Measurements from ENCODE around the gene ZMYND11. TPM values are rescaled to one million over a fixed set of nuclear protein-coding genes. Genes with fewer than 3 reads are reported as not detected.
"Not testable (repeated sequence)": the region's sequence is repeated elsewhere in the genome, so short reads cannot be mapped to it uniquely, and the experiment has no call there.

ZMYND11 gene
- total and polyA plus RNA-seq, 8 donors = 11.9 to 288 (median 42.4) TPM

DNA sequence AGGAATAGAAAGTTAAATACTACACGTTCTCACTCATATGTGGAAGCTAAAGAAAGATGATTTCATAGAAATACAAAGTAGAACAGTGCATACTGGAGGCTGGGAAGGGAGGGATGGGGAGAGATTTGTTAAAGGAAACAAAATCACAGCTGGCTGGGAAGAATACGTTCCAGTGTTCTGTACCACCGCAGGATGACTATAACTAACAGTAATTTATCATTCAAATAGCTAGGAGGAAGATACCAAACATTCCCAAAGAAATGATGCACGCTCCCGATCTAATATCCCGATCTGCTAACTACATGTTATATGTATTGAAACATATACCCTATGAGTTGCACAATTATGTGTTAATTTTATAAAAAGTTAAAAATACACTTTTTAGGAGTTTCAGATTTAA, 162.3 kb downstream of the ZMYND11 start:
- 47 to 69% (median 64%) methylated on average over 6 of the region's 6 CpGs for WGBS, 5 donors
- no peak for TF ChIP-seq POLR2A (IDR thresholded peaks at IDR 0.05)
- no peak for TF ChIP-seq POLR2AphosphoS5 (IDR thresholded peaks at IDR 0.05)
- no peak for TF ChIP-seq EP300 (IDR thresholded peaks at IDR 0.05)
- TF ChIP-seq, protein P1, sequence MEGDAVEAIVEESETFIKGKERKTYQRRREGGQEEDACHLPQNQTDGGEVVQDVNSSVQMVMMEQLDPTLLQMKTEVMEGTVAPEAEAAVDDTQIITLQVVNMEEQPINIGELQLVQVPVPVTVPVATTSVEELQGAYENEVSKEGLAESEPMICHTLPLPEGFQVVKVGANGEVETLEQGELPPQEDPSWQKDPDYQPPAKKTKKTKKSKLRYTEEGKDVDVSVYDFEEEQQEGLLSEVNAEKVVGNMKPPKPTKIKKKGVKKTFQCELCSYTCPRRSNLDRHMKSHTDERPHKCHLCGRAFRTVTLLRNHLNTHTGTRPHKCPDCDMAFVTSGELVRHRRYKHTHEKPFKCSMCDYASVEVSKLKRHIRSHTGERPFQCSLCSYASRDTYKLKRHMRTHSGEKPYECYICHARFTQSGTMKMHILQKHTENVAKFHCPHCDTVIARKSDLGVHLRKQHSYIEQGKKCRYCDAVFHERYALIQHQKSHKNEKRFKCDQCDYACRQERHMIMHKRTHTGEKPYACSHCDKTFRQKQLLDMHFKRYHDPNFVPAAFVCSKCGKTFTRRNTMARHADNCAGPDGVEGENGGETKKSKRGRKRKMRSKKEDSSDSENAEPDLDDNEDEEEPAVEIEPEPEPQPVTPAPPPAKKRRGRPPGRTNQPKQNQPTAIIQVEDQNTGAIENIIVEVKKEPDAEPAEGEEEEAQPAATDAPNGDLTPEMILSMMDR (IDR thresholded peaks at IDR 0.05) = no peak
- Histone ChIP-seq H3K9me3 (no peaks in the 10 kb centered on the region), H3K36me3 (peaks cover 0 to 27% (median 18%) of the 10 kb centered on the region in 4 donors), H3K27me3 (no peaks in the 10 kb centered on the region), H3K4me1 (peaks cover 0 to 16% (median 7%) of the 10 kb centered on the region in 4 donors), H3K4me3 (no peak overlapping the region), H3K27ac (peak overlapping the region in 3 of 5 donors; percentile 29 to 64 (median 59))
- peak in 1 of 2 donors; percentile 47 for DNase-seq
- intact Hi-C loops (cut with DNase I; ENCODE audit: low total_unique reads) = no loop called here

GRCh38 chr10:298033-298432, 162.8 kb downstream of the ZMYND11 start:
- 75 to 93% (median 90%) methylated on average over 9 of the region's 9 CpGs for WGBS, 5 donors
- Histone ChIP-seq H3K4me3 (no peak overlapping the region), H3K36me3 (peaks cover 0 to 27% (median 20%) of the 10 kb centered on the region in 4 donors), H3K9me3 (no peaks in the 10 kb centered on the region), H3K4me1 (peaks cover 0 to 16% (median 7%) of the 10 kb centered on the region in 4 donors), H3K27me3 (no peaks in the 10 kb centered on the region), H3K27ac (peak overlapping the region in 2 of 5 donors; percentile 59 to 64)
- intact Hi-C loops (cut with DNase I; ENCODE audit: low total_unique reads) = no loop called here
- DNase-seq = no peak
- no peak for TF ChIP-seq POLR2AphosphoS5 (IDR thresholded peaks at IDR 0.05)
- no peak for TF ChIP-seq EP300 (IDR thresholded peaks at IDR 0.05)
- TF ChIP-seq POLR2A (IDR thresholded peaks at IDR 0.05) = no peak
- TF ChIP-seq, protein P1 (IDR thresholded peaks at IDR 0.05) = no peak

DNA sequence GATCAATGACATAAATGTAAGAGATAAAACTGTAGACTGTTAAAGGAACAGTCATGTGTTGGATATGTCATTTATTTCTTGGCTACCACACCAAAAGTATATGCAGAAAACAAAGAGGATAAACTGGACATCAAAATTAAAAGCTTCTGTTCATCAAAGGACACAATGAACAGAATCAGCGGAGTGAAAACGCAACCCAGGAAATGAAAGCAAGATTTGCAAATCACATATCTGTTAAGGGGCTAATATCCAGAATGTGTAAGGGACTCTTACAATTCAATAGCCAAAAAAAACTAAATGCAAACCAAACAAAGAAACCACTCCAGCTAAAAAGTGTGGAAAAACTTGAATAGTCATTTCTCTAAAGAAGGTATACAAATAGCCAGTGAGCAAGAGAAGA, 164.3 kb downstream of the ZMYND11 start:
- peaks cover 0 to 16% (median 7%) of the 10 kb centered on the region in 4 donors for H3K4me1 ChIP-seq
- no peak overlapping the region for H3K27ac ChIP-seq
- H3K36me3 ChIP-seq = peaks cover 0 to 35% (median 22%) of the 10 kb centered on the region in 4 donors

DNA sequence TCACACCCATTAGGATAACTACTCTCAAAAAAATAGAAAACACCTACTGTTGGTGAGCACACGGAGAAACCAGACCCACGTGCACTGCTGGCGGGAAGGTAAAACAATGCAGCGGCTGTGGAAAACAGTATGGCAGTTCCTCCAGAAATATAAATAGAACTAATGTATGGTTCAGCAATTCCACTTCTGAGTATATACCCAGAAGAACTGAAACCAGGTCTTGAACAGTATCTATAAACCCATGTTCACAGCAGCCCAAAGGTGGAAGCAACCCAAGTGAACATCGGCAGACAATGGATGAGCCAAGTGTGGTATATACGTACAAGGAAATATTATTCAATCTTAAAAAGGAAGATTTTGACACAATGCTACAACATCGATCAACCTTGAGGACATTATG, 164.7 kb downstream of the ZMYND11 start:
- intact Hi-C loops (cut with DNase I; ENCODE audit: low total_unique reads) = no loop called here
- TF ChIP-seq POLR2AphosphoS5 (IDR thresholded peaks at IDR 0.05) (no peak), POLR2A (IDR thresholded peaks at IDR 0.05) (no peak), EP300 (IDR thresholded peaks at IDR 0.05) (no peak)
- TF ChIP-seq, protein P1 (IDR thresholded peaks at IDR 0.05) = no peak
- Histone ChIP-seq H3K27ac (no peak overlapping the region), H3K4me3 (no peak overlapping the region), H3K27me3 (no peaks in the 10 kb centered on the region), H3K4me1 (peaks cover 0 to 16% (median 7%) of the 10 kb centered on the region in 4 donors), H3K9me3 (no peaks in the 10 kb centered on the region), H3K36me3 (peaks cover 0 to 35% (median 22%) of the 10 kb centered on the region in 4 donors)
- no peak for DNase-seq
- 91 to 97% (median 93%) methylated on average over 7 of the region's 7 CpGs for WGBS, 5 donors

More for the DNA sequence above, 164.3 kb downstream of the ZMYND11 start:
- intact Hi-C loops (cut with DNase I; ENCODE audit: low total_unique reads) = no loop called here
- Histone ChIP-seq H3K9me3 (no peaks in the 10 kb centered on the region), H3K27me3 (no peaks in the 10 kb centered on the region), H3K4me3 (no peak overlapping the region)
- TF ChIP-seq POLR2AphosphoS5 (IDR thresholded peaks at IDR 0.05) (no peak), POLR2A (IDR thresholded peaks at IDR 0.05) (no peak), EP300 (IDR thresholded peaks at IDR 0.05) (no peak)
- TF ChIP-seq, protein P1 (IDR thresholded peaks at IDR 0.05) = no peak
- DNase-seq = no peak
- WGBS, 5 donors = 87 to 99% (median 91%) methylated on average over 2 of the region's 2 CpGs

GRCh38 chr10:300580-300979, 165.3 kb downstream of the ZMYND11 start:
- 96 to 99% (median 98%) methylated on average over 25 to 31 of the region's 31 CpGs for WGBS, 5 donors
- not testable (repeated sequence) for DNase-seq

More at GRCh38 chr10:300580-300979, 165.3 kb downstream of the ZMYND11 start:
- H3K27me3 ChIP-seq; H3K4me3 ChIP-seq; intact Hi-C loops (cut with DNase I; ENCODE audit: low total_unique reads); H3K27ac ChIP-seq; H3K9me3 ChIP-seq: not testable (repeated sequence)
- peaks cover 0 to 16% (median 7%) of the 10 kb centered on the region in 4 donors for H3K4me1 ChIP-seq
- H3K36me3 ChIP-seq = peaks cover 0 to 35% (median 22%) of the 10 kb centered on the region in 4 donors

Data from stomach (tissue), 9 donors.